Hepatocyte (in vitro differentiated cells): ENCODE results near the gene NME1. TPM values are rescaled to one million over a fixed set of nuclear protein-coding genes. Genes with fewer than 3 reads are reported as not detected.
A peak's percentile ranks its signal among the peaks of the same experiment; 100 is the strongest.

ENCODE experiments used
- DNase-seq: peaks from one replicate; pipeline ENCODE4 v3.0.0-alpha.2; 2016; ENCODE audit warnings: low spot score
- H2AFZ ChIP-seq: fragments of 200-600 bp; sonication (generic); 2 replicates; pipeline ENCODE4 v1.6.0; 2016; ENCODE audit warnings: antibody characterized with exemption, mild to moderate bottlenecking
- H3K27ac ChIP-seq: fragments of 200-600 bp; sonication (generic); 2 replicates; pipeline ENCODE4 v1.5.1; 2016; ENCODE audit warnings: mild to moderate bottlenecking
- H3K27me3 ChIP-seq: fragments of 200-600 bp; sonication (generic); 2 replicates; pipeline ENCODE4 v1.6.1; 2016
- H3K36me3 ChIP-seq: fragments of 200-600 bp; sonication (generic); replicated peaks from 2 replicates; pipeline ENCODE4 v1.5.1; 2016; ENCODE audit warnings: low read depth; ENCODE audit not compliant: insufficient read depth
- H3K4me1 ChIP-seq: fragments of 200-600 bp; sonication (generic); 2 replicates; pipeline ENCODE4 v1.5.1; 2016; ENCODE audit warnings: mild to moderate bottlenecking, moderate library complexity; ENCODE audit not compliant: insufficient read depth
- H3K4me2 ChIP-seq: fragments of 200-600 bp; sonication (generic); 2 replicates; pipeline ENCODE4 v1.6.0; 2016
- H3K4me3 ChIP-seq: fragments of 200-600 bp; sonication (generic); 2 replicates; pipeline ENCODE4 v1.5.1; 2016; ENCODE audit warnings: mild to moderate bottlenecking
- H3K79me2 ChIP-seq: fragments of 200-600 bp; sonication (generic); 2 replicates; pipeline ENCODE4 v1.6.0; 2017; ENCODE audit warnings: mild to moderate bottlenecking
- H3K9me2 ChIP-seq: fragments of 200-600 bp; sonication (generic); replicated peaks from 2 replicates; pipeline ENCODE4 v1.6.0; 2017; ENCODE audit warnings: mild to moderate bottlenecking; ENCODE audit not compliant: insufficient read depth
- H3K9me3 ChIP-seq: fragments of 200-600 bp; sonication (generic); 2 replicates; pipeline ENCODE4 v1.5.1; 2016; ENCODE audit warnings: low read depth, mild to moderate bottlenecking
- H4K20me1 ChIP-seq: fragments of 200-600 bp; sonication (generic); 2 replicates; pipeline ENCODE4 v1.6.0; 2016; ENCODE audit warnings: mild to moderate bottlenecking; ENCODE audit not compliant: insufficient read depth, poor library complexity, severe bottlenecking
- EZH2 ChIP-seq: fragments of 200-600 bp; sonication (generic); IDR thresholded peaks from 2 replicates; pipeline ENCODE4 v1.6.1; 2016; ENCODE audit warnings: antibody characterized with exemption, mild to moderate bottlenecking, borderline replicate concordance
- EZH2phosphoT487 ChIP-seq: fragments of 200-600 bp; sonication (generic); IDR thresholded peaks from one replicate; pipeline ENCODE4 v1.6.1; 2018; ENCODE audit warnings: antibody characterized with exemption, mild to moderate bottlenecking, low read depth, moderate library complexity; ENCODE audit not compliant: unreplicated experiment, severe bottlenecking
- WGBS: methylation state at CpG from one replicate; pipeline ENCODE4 v1.1.6; 2016; ENCODE audit warnings: low lambda C conversion rate; ENCODE audit errors: missing lambda C conversion rate; 5-methylcytosine and 5-hydroxymethylcytosine counted together
- polyA plus RNA-seq: library from polyadenylated mRNA; unstranded; fragments of >200 nt; fragmentation: Nextera tagmentation; extraction: Ambion mirVana; gene quantifications from 2 replicates; pipeline ENCODE4 v1.2.1, GENCODE V29; 2016
- total RNA-seq: library from RNA; depleted of rRNA; stranded (reverse); fragments of >200 nt; gene quantifications from 2 replicates; pipeline ENCODE4 v1.2.3, GENCODE V29; 2014
- TF ChIP-seq, protein P1 (sequence below): fragments of 200-600 bp; sonication (generic); IDR thresholded peaks from 2 replicates; pipeline ENCODE4 v1.5.1; 2016; ENCODE audit warnings: antibody characterized with exemption, mild to moderate bottlenecking; ENCODE audit not compliant: poor library complexity

Gene NME1
- total and polyA plus RNA-seq, 2 experiments from 2014 or later: 50.9 to 122 TPM

DNA sequence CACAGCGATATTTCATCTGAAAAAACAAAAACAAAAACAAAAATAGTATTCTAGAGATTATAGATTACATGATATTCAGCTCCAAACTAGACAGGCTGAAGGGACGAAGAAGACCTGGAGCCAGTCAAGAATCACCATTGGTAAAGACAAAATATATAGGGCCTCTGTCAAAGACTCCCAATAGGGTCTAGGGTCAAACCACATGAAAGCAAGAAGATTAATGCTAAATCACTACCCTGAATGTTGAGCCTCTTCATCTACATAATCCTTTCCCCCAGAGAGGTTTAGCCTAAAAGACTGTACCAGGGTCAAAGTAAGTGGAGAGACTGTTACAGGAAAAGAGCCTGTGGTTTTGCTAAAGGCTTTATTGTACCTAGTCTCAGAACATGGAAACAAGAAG, 10.8 kb upstream of the NME1 start:
- H3K9me3 ChIP-seq: no peaks in the 10 kb centered on the region

GRCh38 chr17:51144266-51145022, 8.9 kb upstream of the NME1 start:
- H3K4me1 ChIP-seq: no peaks in the 10 kb centered on the region
- H3K4me3 ChIP-seq: no peak overlapping the region
- H2AFZ ChIP-seq: no peak overlapping the region
- DNase-seq: no peak
- H3K27ac ChIP-seq: peak overlapping the region; percentile 43
- no peaks in the 10 kb centered on the region for H3K79me2 ChIP-seq
- H4K20me1 ChIP-seq: no peaks in the 10 kb centered on the region
- no peaks in the 10 kb centered on the region for H3K36me3 ChIP-seq
- no peak overlapping the region for H3K4me2 ChIP-seq
- 78% methylated on average over 6 of the region's 6 CpGs for WGBS
- H3K9me3 ChIP-seq: no peaks in the 10 kb centered on the region
- no peaks in the 10 kb centered on the region for H3K9me2 ChIP-seq
- TF ChIP-seq, protein P1, sequence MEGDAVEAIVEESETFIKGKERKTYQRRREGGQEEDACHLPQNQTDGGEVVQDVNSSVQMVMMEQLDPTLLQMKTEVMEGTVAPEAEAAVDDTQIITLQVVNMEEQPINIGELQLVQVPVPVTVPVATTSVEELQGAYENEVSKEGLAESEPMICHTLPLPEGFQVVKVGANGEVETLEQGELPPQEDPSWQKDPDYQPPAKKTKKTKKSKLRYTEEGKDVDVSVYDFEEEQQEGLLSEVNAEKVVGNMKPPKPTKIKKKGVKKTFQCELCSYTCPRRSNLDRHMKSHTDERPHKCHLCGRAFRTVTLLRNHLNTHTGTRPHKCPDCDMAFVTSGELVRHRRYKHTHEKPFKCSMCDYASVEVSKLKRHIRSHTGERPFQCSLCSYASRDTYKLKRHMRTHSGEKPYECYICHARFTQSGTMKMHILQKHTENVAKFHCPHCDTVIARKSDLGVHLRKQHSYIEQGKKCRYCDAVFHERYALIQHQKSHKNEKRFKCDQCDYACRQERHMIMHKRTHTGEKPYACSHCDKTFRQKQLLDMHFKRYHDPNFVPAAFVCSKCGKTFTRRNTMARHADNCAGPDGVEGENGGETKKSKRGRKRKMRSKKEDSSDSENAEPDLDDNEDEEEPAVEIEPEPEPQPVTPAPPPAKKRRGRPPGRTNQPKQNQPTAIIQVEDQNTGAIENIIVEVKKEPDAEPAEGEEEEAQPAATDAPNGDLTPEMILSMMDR: no peak
- no peak for TF ChIP-seq EZH2
- TF ChIP-seq EZH2phosphoT487: no peak
- no peaks in the 10 kb centered on the region for H3K27me3 ChIP-seq

More for the DNA sequence above, 10.8 kb upstream of the NME1 start:
- no peaks in the 10 kb centered on the region for H4K20me1 ChIP-seq
- no peaks in the 10 kb centered on the region for H3K79me2 ChIP-seq
- no peaks in the 10 kb centered on the region for H3K36me3 ChIP-seq
- no peak overlapping the region for H3K4me3 ChIP-seq
- H3K9me2 ChIP-seq: no peaks in the 10 kb centered on the region
- TF ChIP-seq EZH2 (no peak), EZH2phosphoT487 (no peak)
- TF ChIP-seq, protein P1: no peak
- H3K4me2 ChIP-seq: no peak overlapping the region
- WGBS: 79% methylated on average over 2 of the region's 2 CpGs
- no peak overlapping the region for H2AFZ ChIP-seq
- H3K27me3 ChIP-seq: no peaks in the 10 kb centered on the region
- DNase-seq: no peak
- no peak overlapping the region for H3K27ac ChIP-seq
- H3K4me1 ChIP-seq: no peaks in the 10 kb centered on the region

DNA sequence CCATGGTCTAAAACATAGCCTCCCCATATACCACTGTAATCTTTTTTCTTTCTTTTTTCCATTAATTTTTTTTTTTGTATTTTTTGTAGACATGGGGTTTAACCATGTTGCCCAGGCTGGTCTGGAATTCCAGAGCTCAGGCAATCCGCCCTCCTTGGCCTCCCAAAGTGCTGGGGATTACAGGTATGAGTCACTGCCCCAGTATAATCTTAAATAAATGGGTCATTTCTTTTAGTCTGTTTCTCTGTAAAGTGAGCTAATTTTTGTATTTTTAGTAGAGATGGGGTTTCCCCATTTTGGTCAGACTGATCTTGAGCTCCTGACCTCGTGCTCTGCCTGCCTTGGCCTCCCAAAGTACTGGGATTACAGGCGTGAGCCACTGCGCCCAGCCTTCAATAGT, 5.7 kb upstream of the NME1 start:
- Histone ChIP-seq H3K9me3 (no peaks in the 10 kb centered on the region), H4K20me1 (no peaks in the 10 kb centered on the region), H2AFZ (no peak overlapping the region), H3K27ac (peak overlapping the region; percentile 24), H3K4me1 (peaks cover 3% of the 10 kb centered on the region), H3K79me2 (no peaks in the 10 kb centered on the region), H3K27me3 (no peaks in the 10 kb centered on the region), H3K4me3 (no peak overlapping the region), H3K4me2 (no peak overlapping the region), H3K36me3 (no peaks in the 10 kb centered on the region), H3K9me2 (no peaks in the 10 kb centered on the region)
- 79% methylated on average over 4 of the region's 4 CpGs for WGBS
- TF ChIP-seq EZH2 (no peak), EZH2phosphoT487 (no peak)
- TF ChIP-seq, protein P1: no peak
- no peak for DNase-seq
